ENCODE results near the gene GDPGP1. TPM values are rescaled to one million over a fixed set of nuclear protein-coding genes. Genes with fewer than 3 reads are reported as not detected.
A peak's percentile ranks its signal among the peaks of the same experiment; 100 is the strongest.

GDPGP1 gene
- total and polyA plus RNA-seq, 2 donors (not counting 1 experiment from before 2014, with no cell fraction given), result 9.3 to 10.4 TPM

GRCh38 chr15:90184786-90185704 is 49.0 kb upstream of the GDPGP1 start:
- Histone ChIP-seq H2AFZ (ENCODE audit: insufficient read depth, low read depth, low read length, poor library complexity, severe bottlenecking) (peak overlapping the region; percentile 66), H3K36me3 (replicated peaks in 1 of 2; ENCODE audit: control extremely low read depth in 1 of 2, control insufficient read depth in 1 of 2, extremely low read depth in 1 of 2, insufficient read depth in 2 of 2, low read length in 1 of 2) (peaks cover 0 to 3% of the 10 kb centered on the region in 2 experiments), H3K9me3 (ENCODE audit: control extremely low read depth in 1 of 3, control insufficient read depth in 2 of 3, insufficient read depth in 1 of 3, low read length in 2 of 3) (no peaks in the 10 kb centered on the region), H3K9ac (ENCODE audit: low read length) (peak overlapping the region; percentile 74), H3K4me2 (replicated peaks; ENCODE audit: low read depth, low read length, poor library complexity, severe bottlenecking) (peak overlapping the region; percentile 81), H3K27ac (ENCODE audit: low read length in 2 of 2) (peak overlapping the region; percentile 81 to 88), H3K79me2 (ENCODE audit: control insufficient read depth, insufficient read depth, low read length) (peaks cover 37% of the 10 kb centered on the region), H3K4me1 (ENCODE audit: control insufficient read depth in 2 of 2, insufficient read depth in 2 of 2, low read length in 2 of 2) (peaks cover 57 to 68% of the 10 kb centered on the region in 2 donors), H3K4me3 (ENCODE audit: control extremely low read depth in 1 of 5, extremely low read depth in 1 of 5, insufficient read depth in 1 of 5, low read depth in 2 of 5, low read length in 4 of 5) (peak overlapping the region; percentile 61 to 79 (median 77)), H3K27me3 (replicated peaks in 1 of 4; ENCODE audit: control extremely low read depth in 1 of 4, control insufficient read depth in 3 of 4, insufficient read depth in 4 of 4, low read length in 3 of 4) (no peaks in the 10 kb centered on the region), H4K20me1 (ENCODE audit: control insufficient read depth, insufficient read depth, low read length, poor library complexity, severe bottlenecking) (no peaks in the 10 kb centered on the region)
- TF ChIP-seq CTCF (IDR thresholded peaks at IDR 0.05) (no peak), EZH2 (IDR thresholded peaks at IDR 0.05; ENCODE audit: borderline replicate concordance, insufficient read depth, low read depth, low read length, poor library complexity, severe bottlenecking) (no peak)
- peak overlapping the region; percentile 98 for H3K4me3 Mint-ChIP-seq
- ChIA-PET CTCF (interaction anchor here (0.8 to 12.1 kb wide), 8 partner anchors 7 to 34 kb away, joined by 3 to 274 read pairs (median 5); no protein-coding TSS in a partner anchor), POLR2A (interaction anchor here (1.0 to 3.2 kb wide), 6 partner anchors 16 to 48 kb away, joined by 3 to 24 read pairs (median 6); partner anchors contain the start of genes CIB1, GDPGP1 and SEMA4B)
- WGBS (ENCODE audit: insufficient coverage), result 2% methylated on average over 65 of the region's 67 CpGs
- intact Hi-C loops (cut with micrococcal nuclease), result loop anchor here (1.0 kb wide), 5 partner anchors 7 to 48 kb away; partner anchors contain the start of genes CIB1 and SEMA4B
- ATAC-seq (ENCODE audit: low read depth) (peak; percentile 76), DNase-seq (peak; percentile 89)
- no peaks in the 10 kb centered on the region for H3K9me3 Mint-ChIP-seq (ENCODE audit: insufficient read depth)
- peaks cover 67% of the 10 kb centered on the region for H3K4me1 Mint-ChIP-seq
- H3K27ac Mint-ChIP-seq, result peak overlapping the region; percentile 97
- H3K27me3 Mint-ChIP-seq, result no peaks in the 10 kb centered on the region
